HepG2 (cell line): ENCODE measurements around the gene PBX2. TPM values are rescaled to one million over a fixed set of nuclear protein-coding genes. Genes with fewer than 3 reads are reported as not detected.

Experiments
- ATRX ChIP-seq: sonication (generic); formaldehyde crosslinking; IDR thresholded peaks from 2 replicates; pipeline ENCODE4 v1.4.0; 2020; ENCODE audit warnings: missing genetic modification reagents, borderline replicate concordance
- DMTF1 ChIP-seq: sonication (generic); formaldehyde crosslinking; IDR thresholded peaks from 2 replicates; pipeline ENCODE4 v1.4.0; 2020; ENCODE audit warnings: mild to moderate bottlenecking, missing genetic modification reagents
- FOSL2 ChIP-seq: sonication (generic); formaldehyde crosslinking; IDR thresholded peaks from 2 replicates; pipeline ENCODE4 v1.4.0; 2020; ENCODE audit warnings: missing genetic modification reagents
- HOXA7 ChIP-seq: sonication (generic); formaldehyde crosslinking; IDR thresholded peaks from 2 replicates; pipeline ENCODE4 v1.8.1; 2022; ENCODE audit warnings: mild to moderate bottlenecking, missing genetic modification reagents, moderate library complexity
- IRF1 ChIP-seq: sonication (generic); formaldehyde crosslinking; IDR thresholded peaks from 2 replicates; pipeline ENCODE4 v1.4.0; 2020; ENCODE audit warnings: low read depth, mild to moderate bottlenecking, missing genetic modification reagents
- MAX ChIP-seq: IDR thresholded peaks from 2 replicates; pipeline ENCODE4 v1.6.1; 2012; ENCODE audit warnings: inconsistent platforms
- MXD1 ChIP-seq: sonication (generic); formaldehyde crosslinking; IDR thresholded peaks from 2 replicates; pipeline ENCODE4 v1.4.0; 2020; ENCODE audit warnings: mild to moderate bottlenecking, missing genetic modification reagents
- NFE2L2 ChIP-seq: fragments of 150-350 bp; IDR thresholded peaks from 2 replicates; pipeline ENCODE4 v1.6.1; 2014; ENCODE audit warnings: low read length
- NFYB ChIP-seq: sonication (generic); formaldehyde crosslinking; IDR thresholded peaks from 2 replicates; pipeline ENCODE4 v1.4.0; 2020; ENCODE audit warnings: missing genetic modification reagents
- PATZ1 ChIP-seq: sonication (generic); formaldehyde crosslinking; IDR thresholded peaks from 2 replicates; pipeline ENCODE4 v1.4.0; 2020; ENCODE audit warnings: missing genetic modification reagents
- PHB2 ChIP-seq: fragments of 450-650 bp; IDR thresholded peaks from 2 replicates; pipeline ENCODE4 v1.6.1; 2018; ENCODE audit not compliant: partially characterized antibody
- POGK ChIP-seq: sonication (generic); formaldehyde crosslinking; conservative IDR thresholded peaks from 2 replicates; pipeline ENCODE4 v1.8.0; 2022; ENCODE audit warnings: mild to moderate bottlenecking, moderate library complexity, missing genetic modification reagents
- SIN3A ChIP-seq: IDR thresholded peaks from 2 replicates; pipeline ENCODE4 v1.6.1; 2011; ENCODE audit warnings: low read depth, mild to moderate bottlenecking, control low read depth, low read length, borderline replicate concordance
- ZFP36 ChIP-seq: fragments of 150-350 bp; IDR thresholded peaks from 2 replicates; pipeline ENCODE4 v1.6.1; 2018; ENCODE audit warnings: borderline replicate concordance, low read length, low read depth; ENCODE audit not compliant: partially characterized antibody
- ZMAT5 ChIP-seq: sonication (generic); formaldehyde crosslinking; IDR thresholded peaks from 2 replicates; pipeline ENCODE4 v1.5.0; 2020; ENCODE audit warnings: mild to moderate bottlenecking, low read depth, missing genetic modification reagents, borderline replicate concordance
- ZNF234 ChIP-seq: sonication (generic); formaldehyde crosslinking; conservative IDR thresholded peaks from 2 replicates; pipeline ENCODE4 v1.5.1; 2020; ENCODE audit warnings: mild to moderate bottlenecking, missing genetic modification reagents
- ZNF510 ChIP-seq: sonication (generic); formaldehyde crosslinking; IDR thresholded peaks from 2 replicates; pipeline ENCODE4 v1.4.0; 2020; ENCODE audit warnings: low read depth, mild to moderate bottlenecking, missing genetic modification reagents
- ZNF740 ChIP-seq: sonication (generic); formaldehyde crosslinking; IDR thresholded peaks from 2 replicates; pipeline ENCODE4 v1.4.0; 2020; ENCODE audit warnings: missing genetic modification reagents
- ZNF816 ChIP-seq: sonication (generic); formaldehyde crosslinking; IDR thresholded peaks from 2 replicates; pipeline ENCODE4 v1.8.0; 2022; ENCODE audit warnings: missing genetic modification reagents, mild to moderate bottlenecking, borderline replicate concordance
- polyA plus RNA-seq, 8 experiments: library from polyadenylated mRNA; depleted of rRNA in 3 of 8; stranded (reverse) in 7 of 8; unstranded in 1 of 8; fragments of >200 nt; fragmentation: Illumina TruSeq in 4 of 8; extraction: Trizol in 4 of 8; gene quantifications; 2 replicates each; pipeline versions ENCODE4 v1.2.1 to v1.2.3, GENCODE V29; 2011 to 2016; ENCODE audit warnings: low read depth in 4 of 8, missing spikeins in 1 of 8, mixed read lengths in 1 of 8; ENCODE audit not compliant: insufficient read depth in 1 of 8
- total RNA-seq, 5 experiments: library from RNA; depleted of rRNA; stranded (reverse); fragments of >200 nt; fragmentation: Illumina TruSeq; extraction: Trizol; gene quantifications; 2 replicates each; pipeline ENCODE4 v1.2.3, GENCODE V29; 2016; ENCODE audit warnings: low read depth in 1 of 5

PBX2 gene
- total and polyA plus RNA-seq, 2 of the 13 experiments (the other 11 are each of a cell fraction or from before 2014, with no cell fraction given) = 42.3 to 77.8 TPM

- TF ChIP-seq DMTF1 (no peak), FOSL2 (peak; percentile 71), POGK (CRISPR knock-in tag) (no peak), SIN3A (no peak), PATZ1 (CRISPR knock-in tag) (peak; percentile 14; the same call in 1 of the 2 replicates), ZMAT5 (CRISPR knock-in tag) (no peak), MXD1 (CRISPR knock-in tag) (no peak), PHB2 (no peak), ZNF510 (no peak), MAX (peak; percentile 11; the same call in 1 of the 2 replicates), ZNF740 (CRISPR knock-in tag) (no peak), ZNF816 (no peak), NFYB (0 out of 2 replicates have a peak, but pooled peaks have one; percentile 1), ATRX (CRISPR knock-in tag) (no peak), NFE2L2 (0 out of 2 replicates have a peak, but pooled peaks have one; percentile 14), ZFP36 (no peak), ZNF234 (CRISPR knock-in tag) (no peak), IRF1 (no peak), HOXA7 (no peak)
These were observed 37.0 kb downstream of the PBX2 start (continued) for GRCh38 chr6:32152769-32153563.
